GM12878 (cell line): ENCODE results near the gene VEGFB. TPM values are rescaled to one million over a fixed set of nuclear protein-coding genes. Genes with fewer than 3 reads are reported as not detected.

Source experiments
- ATAC-seq: fragments of 200-7000 bp; cut with Tn5 transposase; 3 replicates; pipeline ENCODE4 v1.9.1; 2020; ENCODE audit warnings: mild to moderate bottlenecking, moderate library complexity
- BruUV-seq: library from RNA; stranded (reverse); fragments of 400-500 nt; replicated peaks from 2 replicates; lab custom pipeline; 2021; lab: Mats Ljungman, UMichigan
- CTCF ChIA-PET: fragments of 300-600 bp; sonication (Branson Sonifier 250); formaldehyde crosslinking; extraction: SDS; loops from one replicate; lab custom pipeline; 2021; ENCODE audit warnings: inconsistent platforms; lab: Yijun Ruan, JAX
- POLR2A ChIA-PET: fragments of 350-600 bp; formaldehyde crosslinking; extraction: SDS; loops from one replicate; lab custom pipeline; 2021; ENCODE audit warnings: inconsistent platforms; lab: Charles Lee
- RAD21 ChIA-PET: fragments of 300-600 bp; sonication (Branson Sonifier 250); formaldehyde crosslinking; loops from one replicate; lab custom pipeline; 2023; ENCODE audit warnings: antibody characterized with exemption; ENCODE audit not compliant: unreplicated experiment; lab: Charles Lee
- SMC1A ChIA-PET: fragments of 300-600 bp; sonication (Branson Sonifier 250); formaldehyde crosslinking; loops from one replicate; lab custom pipeline; 2023; ENCODE audit not compliant: unreplicated experiment, uncharacterized antibody; lab: Charles Lee
- DNase-seq: peaks from one replicate; pipeline ENCODE4 v3.0.0-alpha.2; 2011; ENCODE audit warnings: low read depth, low spot score
- FAIRE-seq: peaks from 3 replicates; lab custom pipeline; 2011; peaks lifted over from hg19 to GRCh38; lab: Jason Lieb, UNC
- H2AFZ ChIP-seq: 2 replicates; pipeline ENCODE4 v1.6.0; 2011; ENCODE audit warnings: low read depth, low read length, control low read depth; ENCODE audit not compliant: control insufficient read depth
- H3K27ac ChIP-seq: 2 replicates; pipeline ENCODE4 v1.5.1; 2011; ENCODE audit warnings: control low read depth; ENCODE audit not compliant: control insufficient read depth, insufficient read depth
- H3K27me3 ChIP-seq, 2 experiments: replicated peaks in 1 of 2; 2 replicates each; pipeline versions ENCODE4 v1.6.0 to v1.6.1; 2011; ENCODE audit warnings: low read length in 1 of 2; ENCODE audit not compliant: control insufficient read depth in 2 of 2, insufficient read depth in 2 of 2
- H3K36me3 ChIP-seq, 2 experiments: 2 replicates each; pipeline ENCODE4 v1.5.1; 2011; ENCODE audit warnings: low read length in 1 of 2; ENCODE audit not compliant: control insufficient read depth in 2 of 2, insufficient read depth in 2 of 2
- H3K4me1 ChIP-seq: 2 replicates; pipeline ENCODE4 v1.6.1; 2011; ENCODE audit warnings: mild to moderate bottlenecking, low read length, moderate library complexity, mixed read lengths; ENCODE audit not compliant: control insufficient read depth, insufficient read depth
- H3K4me2 ChIP-seq: 2 replicates; pipeline ENCODE4 v1.6.0; 2011; ENCODE audit warnings: control low read depth; ENCODE audit not compliant: control insufficient read depth, insufficient read depth
- H3K4me3 ChIP-seq: fragments of 200-600 bp; sonication (generic); 2 replicates; pipeline ENCODE4 v1.5.1; 2016
- H3K79me2 ChIP-seq: 2 replicates; pipeline ENCODE4 v1.6.0; 2011; ENCODE audit warnings: low read length; ENCODE audit not compliant: control insufficient read depth, insufficient read depth
- H3K9ac ChIP-seq: 2 replicates; pipeline ENCODE4 v1.8.0; 2011; ENCODE audit warnings: low read length, control low read depth, mixed read lengths; ENCODE audit not compliant: control insufficient read depth, insufficient read depth
- H3K9me3 ChIP-seq: replicated peaks from 3 replicates; pipeline ENCODE4 v1.5.1; 2011; ENCODE audit warnings: mild to moderate bottlenecking, low read length; ENCODE audit not compliant: control insufficient read depth, insufficient read depth
- H4K20me1 ChIP-seq: 2 replicates; pipeline ENCODE4 v1.6.0; 2011; ENCODE audit not compliant: control insufficient read depth, insufficient read depth
- CHD2 ChIP-seq: IDR thresholded peaks from 2 replicates; pipeline ENCODE4 v1.6.1; 2011; ENCODE audit warnings: low read depth, low read length, improper control_type of control experiment, borderline replicate concordance
- CREM ChIP-seq: IDR thresholded peaks from 2 replicates; pipeline ENCODE4 v1.6.1; 2014; ENCODE audit warnings: antibody characterized with exemption, low read depth
- CUX1 ChIP-seq: IDR thresholded peaks from 2 replicates; pipeline ENCODE4 v1.6.1; 2012; ENCODE audit warnings: improper control_type of control experiment, low read depth, low read length; ENCODE audit not compliant: insufficient replicate concordance
- EED ChIP-seq: sonication (generic); IDR thresholded peaks from 2 replicates; pipeline ENCODE4 v1.6.1; 2016; ENCODE audit warnings: antibody characterized with exemption, low read depth
- GATAD2B ChIP-seq: fragments of 450-650 bp; conservative IDR thresholded peaks from 2 replicates; pipeline ENCODE4 v1.6.1; 2017; ENCODE audit warnings: low read depth, mild to moderate bottlenecking, moderate library complexity
- MEF2A ChIP-seq: IDR thresholded peaks from 2 replicates; pipeline ENCODE4 v1.6.1; 2011; ENCODE audit warnings: low read depth, mild to moderate bottlenecking, low read length, moderate library complexity; ENCODE audit not compliant: insufficient read depth
- MTA3 ChIP-seq: IDR thresholded peaks from 2 replicates; pipeline ENCODE4 v1.6.1; 2012; ENCODE audit warnings: low read length, inconsistent platforms, borderline replicate concordance
- NFXL1 ChIP-seq: fragments of 450-650 bp; IDR thresholded peaks from 2 replicates; pipeline ENCODE4 v1.6.1; 2017; ENCODE audit warnings: antibody characterized with exemption, mild to moderate bottlenecking, borderline replicate concordance
- NFYA ChIP-seq: IDR thresholded peaks from 2 replicates; pipeline ENCODE4 v1.6.1; 2011; ENCODE audit warnings: low read depth, mild to moderate bottlenecking, low read length, improper control_type of control experiment, borderline replicate concordance
- SIN3A ChIP-seq: IDR thresholded peaks from 2 replicates; pipeline ENCODE4 v1.6.1; 2012; ENCODE audit warnings: low read depth, low read length, improper control_type of control experiment
- SREBF2 ChIP-seq: IDR thresholded peaks from 2 replicates; pipeline ENCODE4 v1.6.1; 2012; ENCODE audit warnings: mild to moderate bottlenecking, low read length
- TARDBP ChIP-seq: IDR thresholded peaks from 2 replicates; pipeline ENCODE4 v1.6.1; 2016; ENCODE audit warnings: borderline replicate concordance
- TCF3 ChIP-seq: IDR thresholded peaks from 2 replicates; pipeline ENCODE4 v1.6.1; 2012; ENCODE audit warnings: low read depth, mild to moderate bottlenecking, low read length, borderline replicate concordance; ENCODE audit not compliant: insufficient read depth
- TCF7 ChIP-seq: IDR thresholded peaks from 2 replicates; pipeline ENCODE4 v1.6.1; 2014; ENCODE audit warnings: antibody characterized with exemption, borderline replicate concordance
- ZNF207 ChIP-seq: fragments of 450-650 bp; IDR thresholded peaks from 2 replicates; pipeline ENCODE4 v1.6.1; 2014; ENCODE audit warnings: antibody characterized with exemption, mild to moderate bottlenecking, borderline replicate concordance
- WGBS: methylation state at CpG from one replicate; pipeline ENCODE4 v1.1.6; 2016; ENCODE audit warnings: low lambda C conversion rate; ENCODE audit not compliant: insufficient replicate concordance, insufficient coverage; ENCODE audit errors: missing lambda C conversion rate; 5-methylcytosine and 5-hydroxymethylcytosine counted together
- in situ Hi-C: fragments of 300-500 bp; cut with MboI; formaldehyde crosslinking; loops from 9 replicates; pipeline ENCODE4 v1.14.3; 2018; ENCODE audit warnings: mixed read lengths
- intact Hi-C: fragments of 100-400 bp; cut with micrococcal nuclease; formaldehyde crosslinking; loops from one replicate; pipeline ENCODE4 v1.14.2; 2022; ENCODE audit not compliant: unreplicated experiment
- polyA plus RNA-seq, 11 experiments: library from polyadenylated mRNA; depleted of rRNA in 4 of 11; unstranded in 6 of 11; stranded (reverse) in 5 of 11; fragments of >200 nt; fragmentation: Nextera tagmentation in 4 of 11; fragmentation: Illumina TruSeq in 1 of 11; extraction: Ambion mirVana in 4 of 11; extraction: Trizol in 1 of 11; gene quantifications; 1 replicate in 1 of 11; 2 replicates in 10 of 11; pipeline versions ENCODE4 v1.2.1 to v1.2.3, GENCODE V29; 2011 to 2016; ENCODE audit warnings: inconsistent platforms in 2 of 11, missing spikeins in 2 of 11, low read depth in 1 of 11
- total RNA-seq, 4 experiments: library from RNA; depleted of rRNA in 3 of 4; stranded (reverse); fragments of >200 nt in 3 of 4; fragmentation: Illumina TruSeq in 1 of 4; extraction: Trizol in 1 of 4; gene quantifications; 2 replicates each; pipeline versions ENCODE4 v1.2.1 to v1.2.3, GENCODE V29; 2013 to 2021

VEGFB gene
- total and polyA plus RNA-seq, 10 of the 15 experiments (the other 5 are each of a cell fraction or from before 2014, with no cell fraction given): 7.0 to 75.8 (median 20.3) TPM

GRCh38 chr11:64238999-64239398 lies 4.6 kb downstream of the VEGFB start (continued):
- no peak for TF ChIP-seq CUX1

GRCh38 chr11:64239662-64240434 lies 5.5 kb downstream of the VEGFB start:
- H3K9ac ChIP-seq: peak overlapping the region; percentile 87
- no TSS peak for BruUV-seq
- no peak overlapping the region for H2AFZ ChIP-seq
- peak; percentile 27 for FAIRE-seq
- peak overlapping the region; percentile 92 for H3K27ac ChIP-seq
- ChIA-PET CTCF (interaction anchor here (0.6 to 6.2 kb wide), 4 partner anchors 11 to 634 kb away, joined by 3 to 31 read pairs (median 4); partner anchors contain the start of genes PLCB3, PRDX5 and TRMT112), POLR2A (interaction anchor here (0.6 to 3.0 kb wide), 9 partner anchors 8 to 1586 kb away, joined by 3 to 21 read pairs (median 3); partner anchors contain the start of genes DNAJC4, FERMT3 and STIP1), SMC1A (interaction anchor here (1.0 to 5.0 kb wide), 2 partner anchors 13 to 33 kb away, joined by 3 to 40 read pairs; partner anchors contain the start of genes FERMT3 and NUDT22), RAD21 (interaction anchor here (1.1 kb wide), 1 partner anchor 29 kb away, joined by 3 read pairs; no protein-coding TSS in a partner anchor)
- intact Hi-C loops (loop anchor here (2.0 kb wide), 2 partner anchors 35 to 65 kb away; partner anchors contain the start of gene ESRRA), in situ Hi-C loops (loop anchor here (25.0 kb wide), 1 partner anchor 1622 kb away; the partner anchor contains the start of genes CFL1, EFEMP2 and MUS81)
- 36% methylated on average over 11 of the region's 11 CpGs for WGBS
- H3K79me2 ChIP-seq: peaks cover 32% of the 10 kb centered on the region
- H3K9me3 ChIP-seq: no peaks in the 10 kb centered on the region
- peaks cover 47% of the 10 kb centered on the region for H3K4me1 ChIP-seq
- no peaks in the 10 kb centered on the region for H4K20me1 ChIP-seq
- peak; percentile 34 for ATAC-seq
- H3K4me3 ChIP-seq: peak overlapping the region; percentile 59
- peaks cover 0 to 13% of the 10 kb centered on the region in 2 experiments; a peak in 2 of 4 replicates for H3K36me3 ChIP-seq
- no peaks in the 10 kb centered on the region for H3K27me3 ChIP-seq
- peak; percentile 36 for DNase-seq
- H3K4me2 ChIP-seq: peak overlapping the region; percentile 90
- no peak for TF ChIP-seq ZNF207
- peak; percentile 90 for TF ChIP-seq CREM
- no peak for TF ChIP-seq CHD2
- TF ChIP-seq NFXL1: no peak
- TF ChIP-seq TCF3: 0 out of 2 replicates have a peak, but pooled peaks have one; percentile 26
- no peak for TF ChIP-seq TCF7
- TF ChIP-seq MTA3: no peak
- no peak for TF ChIP-seq NFYA
- no peak for TF ChIP-seq TARDBP
- TF ChIP-seq MEF2A: no peak
- no peak for TF ChIP-seq SREBF2
- no peak for TF ChIP-seq GATAD2B
- TF ChIP-seq EED: 0 out of 2 replicates have a peak, but pooled peaks have one; percentile 9
- no peak for TF ChIP-seq SIN3A
